ENCODE measurements around the gene SMIM3.
"Not testable (repeated sequence)": the region's sequence is repeated elsewhere in the genome, so short reads cannot be mapped to it uniquely, and the experiment has no call there.

The SMIM3 gene

DNA sequence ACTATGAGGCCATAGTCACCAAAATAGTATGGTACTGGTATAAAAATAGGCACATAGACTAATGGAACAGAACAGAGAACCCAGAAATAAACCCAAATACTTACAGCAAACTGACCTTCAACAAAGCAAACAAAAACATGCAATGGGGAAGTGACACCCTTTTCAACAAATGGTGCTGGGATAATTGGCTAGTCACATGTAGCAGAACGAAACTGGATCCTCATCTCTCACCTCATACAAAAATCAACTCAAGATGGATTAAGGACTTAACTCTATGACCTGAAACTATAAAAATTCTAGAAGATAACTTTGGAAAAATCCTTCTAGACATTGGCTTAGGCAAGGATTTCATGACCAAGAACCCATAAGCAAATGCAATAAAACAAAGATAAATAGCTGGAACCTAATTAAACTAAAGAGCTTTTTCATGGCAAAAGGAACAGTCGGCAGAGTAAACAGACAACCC, 14.9 kb downstream of the SMIM3 start:
- DNase-seq (ENCODE audit: low read depth in 2 of 2) = not testable (repeated sequence)

DNA sequence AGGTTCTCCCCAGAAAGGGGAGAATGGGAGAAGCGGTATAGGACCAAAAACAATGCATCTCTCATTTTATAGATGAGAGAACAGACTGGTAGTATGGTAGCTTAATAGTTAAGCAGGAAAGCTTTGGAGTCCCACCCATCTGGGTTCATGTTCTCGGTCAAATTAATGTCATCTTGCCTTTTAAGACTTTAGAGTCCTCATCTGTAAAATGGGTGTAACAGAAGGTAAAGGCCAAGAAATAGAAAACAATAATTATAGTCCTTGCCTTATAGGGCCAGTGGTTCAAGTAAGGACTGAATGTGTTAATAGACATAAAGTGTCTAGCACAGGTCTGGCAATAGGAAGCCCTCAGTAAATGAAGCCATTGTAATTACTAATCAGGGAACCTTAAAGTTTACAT, 16.4 kb downstream of the SMIM3 start:
- no peak for DNase-seq (ENCODE audit: low read depth in 2 of 2)

DNA sequence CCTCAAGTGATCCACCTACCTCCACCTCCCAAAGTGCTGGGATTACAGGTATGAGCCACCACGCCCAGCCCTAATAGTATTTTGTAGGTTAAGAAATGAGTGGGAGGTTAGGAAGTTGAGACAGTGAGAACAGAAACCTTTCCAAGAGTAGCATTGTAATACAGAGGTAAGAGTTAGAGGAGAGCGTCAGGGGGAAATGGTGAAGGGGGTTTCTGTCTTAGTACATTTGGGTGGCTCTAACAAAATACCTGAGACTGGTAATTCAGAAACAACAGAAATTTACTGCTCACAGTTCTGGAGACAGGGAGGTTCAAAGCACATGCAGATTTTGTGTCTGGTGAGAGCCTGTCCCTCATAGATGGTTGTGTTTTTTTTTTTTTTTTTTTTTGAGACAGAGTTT, 18.8 kb downstream of the SMIM3 start:
- no peak for DNase-seq (ENCODE audit: low read depth in 2 of 2)

DNA sequence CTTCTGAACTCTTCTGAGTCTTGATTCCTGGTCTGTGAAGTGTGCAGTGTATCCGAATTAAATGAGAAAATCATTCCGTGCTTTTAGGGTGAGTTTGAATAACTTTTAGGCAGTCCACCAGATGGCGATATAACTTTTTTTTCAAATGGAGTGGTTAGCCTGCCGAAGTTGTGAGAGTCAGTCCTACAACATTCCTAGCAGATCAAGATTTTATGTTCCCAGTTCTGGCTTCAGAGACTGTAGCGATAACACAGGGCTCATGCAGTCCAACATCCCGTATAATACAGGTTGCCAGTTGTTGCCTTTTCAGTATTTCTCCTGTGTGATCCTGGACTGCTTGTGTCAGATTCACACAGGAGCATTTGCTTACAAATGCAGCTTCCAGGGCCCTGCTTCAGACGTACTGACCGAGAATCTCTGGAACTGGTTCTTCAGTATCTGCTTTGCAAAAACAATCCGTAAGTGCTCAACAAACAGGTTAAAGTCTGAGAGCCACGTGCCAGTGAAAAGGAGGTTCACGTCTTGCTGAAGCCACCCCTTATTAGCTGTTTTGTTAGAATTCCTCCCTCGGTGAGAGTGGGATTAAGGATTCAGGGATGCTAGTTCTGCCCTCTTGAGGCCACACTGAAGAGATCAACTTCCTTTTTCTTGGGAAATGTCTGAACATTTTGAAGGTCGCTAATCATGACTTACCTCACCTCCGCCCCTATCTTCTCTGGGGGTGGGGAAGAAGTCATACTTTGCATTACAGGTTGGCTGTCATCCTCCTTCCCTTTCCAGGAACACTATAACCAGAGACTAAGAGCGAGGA, 22.8 kb downstream of the SMIM3 start:
- no peak for DNase-seq (ENCODE audit: low read depth in 2 of 2)

DNA sequence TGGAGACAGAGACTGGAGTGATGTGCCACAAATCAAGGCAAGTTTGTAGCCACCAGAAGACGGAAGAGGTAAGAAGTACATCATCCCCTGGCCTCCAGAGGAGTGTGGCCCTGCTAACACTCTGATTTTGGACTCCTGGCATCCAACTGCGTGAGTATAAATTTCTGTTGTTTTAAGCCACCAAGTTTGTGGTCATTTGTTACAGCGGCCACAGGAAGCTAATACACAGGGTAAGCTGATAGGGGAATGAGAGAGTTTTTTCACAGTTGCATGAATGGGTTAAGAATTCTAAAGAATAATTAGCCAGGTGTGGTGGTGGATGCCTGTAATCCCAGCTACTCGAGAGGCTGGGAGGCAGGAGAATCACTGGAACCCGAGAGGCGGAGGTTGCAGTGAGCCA, 25.8 kb downstream of the SMIM3 start:
- DNase-seq (ENCODE audit: low read depth in 2 of 2) = no peak

DNA sequence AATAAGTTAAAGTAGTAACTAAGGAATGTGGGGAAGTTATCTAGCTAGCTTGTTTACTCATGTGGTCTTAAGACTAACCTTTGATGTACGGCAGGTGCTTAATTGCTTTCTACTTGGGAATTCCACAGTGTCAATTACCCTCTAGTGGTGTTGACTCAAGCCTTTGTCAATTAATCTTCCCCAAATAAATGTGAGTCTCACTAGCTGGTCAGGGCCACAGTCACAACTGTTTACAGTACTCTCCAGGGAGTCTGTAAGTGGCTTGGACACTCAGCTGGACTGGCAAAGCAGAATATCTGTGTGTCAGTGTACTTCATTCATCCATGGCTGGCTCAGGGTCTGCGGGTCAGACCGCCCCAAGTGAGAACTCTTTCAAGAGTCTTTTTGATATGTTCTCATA, 30.8 kb downstream of the SMIM3 start:
- no peak for DNase-seq (ENCODE audit: low read depth in 2 of 2)

DNA sequence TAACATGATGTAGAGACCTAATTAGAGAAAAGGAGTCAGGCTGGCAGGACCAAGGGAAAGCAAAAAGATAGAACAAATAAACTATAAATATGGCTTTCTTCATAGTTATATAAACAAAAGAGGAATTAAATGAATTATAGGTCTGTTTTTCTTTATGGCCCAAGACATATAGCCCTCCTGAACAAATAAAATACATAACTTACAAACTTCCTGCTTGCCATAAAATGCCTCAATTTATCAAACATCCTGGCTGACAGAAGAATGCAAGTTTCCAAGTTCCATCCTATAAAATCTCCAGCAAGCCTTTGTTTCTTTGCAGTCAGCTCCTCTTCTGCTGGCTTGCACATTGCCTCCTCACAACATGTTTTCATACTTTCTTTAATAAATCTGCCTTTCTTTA, 36.5 kb downstream of the SMIM3 start:
- DNase-seq (ENCODE audit: low read depth in 2 of 2) = no peak

DNA sequence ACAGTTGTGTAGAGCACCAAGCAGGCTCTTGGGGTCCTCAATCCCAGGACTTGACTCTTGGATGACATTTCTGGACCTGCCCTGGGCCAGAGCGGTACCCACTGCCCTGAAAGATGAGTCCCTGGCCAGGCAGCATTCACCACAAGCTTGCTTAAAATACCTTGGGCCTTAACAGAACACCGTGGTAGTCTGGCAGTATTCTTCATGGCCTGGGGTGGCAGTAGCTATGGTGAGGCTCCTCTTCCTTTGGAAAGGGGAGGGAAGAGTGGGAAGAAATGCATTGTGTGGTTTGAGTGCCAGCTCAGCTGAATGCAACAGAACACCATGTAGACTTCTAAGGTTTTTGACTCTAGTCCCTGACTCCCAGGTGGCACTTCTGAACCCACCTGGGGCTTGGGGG, 38.4 kb downstream of the SMIM3 start:
- DNase-seq (ENCODE audit: low read depth in 2 of 2) = no peak

DNA sequence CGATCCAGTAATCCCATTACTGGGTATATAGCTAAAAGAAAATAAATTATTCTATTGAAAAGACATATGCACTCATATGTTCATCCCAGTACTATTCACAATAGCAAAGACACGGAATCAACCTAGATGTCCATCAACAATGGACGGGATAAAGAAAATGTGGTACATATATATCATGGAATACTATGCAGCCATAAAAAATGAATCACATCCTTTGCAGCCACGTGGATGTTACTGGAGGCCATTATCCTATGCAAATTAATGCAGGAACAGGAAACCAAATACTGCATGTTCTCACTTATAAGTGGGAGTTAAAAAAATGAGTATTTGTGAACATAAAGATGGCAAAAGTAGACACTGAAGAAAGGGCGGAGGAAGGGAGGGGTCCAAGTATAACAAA, 51.2 kb downstream of the SMIM3 start:
- no peak for DNase-seq (ENCODE audit: low read depth in 2 of 2)

DNA sequence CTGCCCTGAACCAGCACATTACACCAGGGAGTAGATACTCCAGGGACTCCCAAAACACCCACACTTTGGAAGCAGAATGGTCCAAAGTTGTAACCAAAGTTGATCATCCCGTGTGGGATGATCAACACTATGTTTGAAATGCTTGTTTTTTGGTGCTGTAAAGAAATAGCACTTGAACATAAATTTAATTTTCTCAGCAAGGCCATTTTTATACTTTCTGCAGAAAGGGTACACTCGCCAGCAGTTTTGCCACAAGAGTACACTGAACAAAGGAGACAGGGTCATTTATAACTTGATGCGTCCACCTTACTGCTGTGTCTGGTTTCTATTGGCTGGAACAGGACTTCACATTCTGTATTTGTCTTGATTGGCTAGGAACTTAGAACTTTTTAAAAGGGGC, 53.3 kb downstream of the SMIM3 start:
- not testable (repeated sequence) for DNase-seq (ENCODE audit: low read depth in 2 of 2)

DNA sequence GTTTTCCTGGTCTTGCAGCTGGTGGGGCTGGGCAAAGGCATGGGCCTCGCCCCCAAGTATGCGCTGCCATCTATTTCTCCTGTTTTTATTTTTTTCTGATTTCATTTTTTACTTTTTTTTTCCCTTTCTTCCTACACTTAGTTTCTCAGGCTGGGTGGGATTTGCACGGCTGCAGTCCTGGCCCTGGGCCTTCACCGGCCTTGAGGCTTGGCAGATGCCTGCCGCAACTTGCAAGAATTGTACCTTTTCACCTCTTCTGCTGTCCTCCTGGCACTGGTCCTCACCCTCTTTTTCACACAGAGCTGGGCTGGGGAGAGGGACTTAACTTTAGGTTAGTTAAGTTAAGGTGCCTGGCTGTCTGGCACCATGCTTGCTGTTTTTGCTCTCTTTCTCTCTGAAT, 57.5 kb downstream of the SMIM3 start:
- no peak for DNase-seq (ENCODE audit: low read depth in 2 of 2)

DNA sequence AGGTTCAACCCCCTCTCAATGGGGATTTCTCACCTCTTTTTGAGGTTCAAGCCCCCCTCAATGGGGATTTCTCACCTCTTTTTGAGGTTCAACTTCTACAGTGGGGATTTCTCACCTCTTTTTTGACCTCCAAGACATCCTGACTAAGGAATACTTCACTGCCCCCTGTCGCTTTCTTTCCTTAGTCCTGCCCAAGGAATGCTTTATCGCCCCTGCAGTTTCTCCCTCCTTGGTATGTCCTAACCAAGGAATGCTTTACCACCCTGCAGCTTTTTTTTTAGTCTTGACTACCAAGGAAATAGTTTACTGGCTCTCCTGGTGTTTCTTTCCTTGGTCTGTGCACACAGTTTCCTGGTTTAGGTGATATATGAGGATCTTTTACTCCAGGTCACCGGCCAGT, 58.1 kb downstream of the SMIM3 start:
- DNase-seq (ENCODE audit: low read depth in 2 of 2) = no peak

DNA sequence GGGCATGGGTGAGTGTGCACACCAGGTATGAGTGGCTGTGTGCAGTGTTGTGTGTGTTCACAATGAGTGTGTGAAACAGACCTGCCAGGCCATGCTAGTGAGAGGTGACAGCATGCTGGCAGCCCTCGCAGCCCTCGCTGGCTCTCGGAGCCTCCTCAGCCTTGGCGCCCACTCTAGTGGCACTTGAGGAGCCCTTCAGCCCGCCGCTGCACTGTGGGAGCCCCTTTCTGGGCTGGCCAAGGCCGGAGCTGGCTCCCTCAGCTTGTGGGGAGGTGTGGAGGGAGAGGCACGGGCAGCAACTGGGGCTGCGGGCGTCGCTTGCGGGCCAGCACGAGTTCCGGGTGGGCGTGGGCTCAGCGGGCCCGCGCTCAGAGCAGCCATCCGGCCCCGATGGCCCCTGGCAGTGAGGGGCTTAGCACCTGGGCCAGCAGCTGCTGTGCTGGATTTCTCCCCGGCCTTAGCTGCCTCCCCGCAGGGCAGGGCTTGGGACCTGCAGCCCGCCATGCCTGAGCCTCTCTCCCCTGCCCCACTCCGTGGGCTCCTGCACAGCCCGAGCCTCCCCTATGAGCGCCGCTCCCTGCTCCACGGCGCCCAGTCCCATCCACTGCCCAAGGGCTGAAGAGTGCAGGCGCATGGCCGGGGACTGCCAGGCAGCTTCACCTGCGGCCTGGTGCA, 66.8 kb downstream of the SMIM3 start:
- DNase-seq (ENCODE audit: low read depth in 2 of 2) = not testable (repeated sequence)

DNA sequence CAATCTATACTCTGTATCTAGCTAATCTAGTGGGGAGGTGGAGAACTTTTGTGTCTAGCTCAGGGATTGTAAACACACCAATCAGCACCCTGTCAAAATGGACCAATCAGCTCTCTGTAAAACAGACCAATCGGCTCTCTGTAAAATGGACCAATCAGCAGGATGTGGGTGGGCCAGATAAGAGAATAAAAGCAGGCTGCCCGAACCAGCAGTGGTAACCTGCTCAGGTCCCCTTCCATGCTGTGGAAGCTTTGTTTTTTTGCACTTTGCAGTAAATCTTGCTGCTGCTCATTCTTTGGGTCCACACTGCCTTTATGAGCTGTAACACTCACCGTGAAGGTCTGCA, 67.7 kb downstream of the SMIM3 start, which contains the start of gene IRGM:
Gene IRGM (plus strand): TSS at position 214 of the 346 bp plus-strand sequence. CDS start 1,603 bp downstream, outside the sequence.
- DNase-seq (ENCODE audit: low read depth in 2 of 2) = not testable (repeated sequence)
